ENCODE data around the gene TAF1D. TPM values are rescaled to one million over a fixed set of nuclear protein-coding genes. Genes with fewer than 3 reads are reported as not detected.
A peak's percentile ranks its signal among the peaks of the same experiment; 100 is the strongest.

TAF1D gene
- total RNA-seq, 1 experiment from 2014 or later = 165 TPM

GRCh38 chr11:93735627-93736026 lies 5.7 kb downstream of the TAF1D start:
- intact Hi-C loops (cut with micrococcal nuclease; ENCODE audit: unreplicated experiment) (no loop called here), in situ Hi-C loops (cut with HindIII; ENCODE audit: low pct_unique_long_range_greater_than_20kb, low sequenced_read_pairs) (no loop called here)
- Histone ChIP-seq H3K27ac (ENCODE audit: low read length) (peak overlapping the region; percentile 48; the same call in 1 of the 2 replicates), H3K36me3 (ENCODE audit: control insufficient read depth, insufficient read depth, low read length) (peaks cover 94% of the 10 kb centered on the region), H3K27me3 (ENCODE audit: control insufficient read depth, insufficient read depth, low read length) (no peaks in the 10 kb centered on the region), H3K9me3 (ENCODE audit: control insufficient read depth, insufficient read depth, low read depth, low read length) (no peaks in the 10 kb centered on the region), H3K4me1 (ENCODE audit: control insufficient read depth, insufficient read depth, low read length) (peaks cover 63% of the 10 kb centered on the region), H3K4me3 (ENCODE audit: low read depth in 2 of 2, low read length in 2 of 2) (peak overlapping the region in 1 of 2 experiments; percentile 84; a peak in 1 of 4 replicates)
- POLR2A ChIA-PET = no interaction called here
- DNase-seq (ENCODE audit: low read depth, low spot score) = no peak
- CTCF ChIA-PET = no interaction called here
- BruUV-seq (replicated peaks) = no TSS peak
- TF ChIP-seq REST (IDR thresholded peaks at IDR 0.05; ENCODE audit: insufficient read depth in 1 of 2, low read depth in 2 of 2, low read length in 1 of 2) (no peak), SIN3A (IDR thresholded peaks at IDR 0.05; ENCODE audit: borderline replicate concordance, insufficient read depth, low read depth, low read length) (no peak), CTCF (IDR thresholded peaks at IDR 0.05) (no peak), POLR2AphosphoS5 (IDR thresholded peaks at IDR 0.05; ENCODE audit: low read depth, low read length) (peak; percentile 33; the same call in 1 of the 2 replicates)
- no peak for ATAC-seq

GRCh38 chr11:93734427-93735222 lies 6.7 kb downstream of the TAF1D start:
- ChIA-PET POLR2A (no interaction called here), CTCF (no interaction called here)
- in situ Hi-C loops (cut with HindIII; ENCODE audit: low pct_unique_long_range_greater_than_20kb, low sequenced_read_pairs) = no loop called here
- TF ChIP-seq TCF7L2 (IDR thresholded peaks at IDR 0.05; ENCODE audit: low read depth, low read length) = no peak
- TF ChIP-seq POLR2AphosphoS5 (IDR thresholded peaks at IDR 0.05; ENCODE audit: low read depth, low read length) = peak; percentile 87
- no TSS peak for BruUV-seq (replicated peaks)
- intact Hi-C loops (cut with micrococcal nuclease; ENCODE audit: unreplicated experiment) = no loop called here
- no peak overlapping the region for H3K4me3 ChIP-seq (ENCODE audit: low read depth in 2 of 2, low read length in 2 of 2)
- H3K36me3 ChIP-seq (ENCODE audit: control insufficient read depth, insufficient read depth, low read length) = peaks cover 98% of the 10 kb centered on the region
- DNase-seq (ENCODE audit: low read depth, low spot score) (no peak), ATAC-seq (no peak)
- H3K4me1 ChIP-seq (ENCODE audit: control insufficient read depth, insufficient read depth, low read length) = peaks cover 63% of the 10 kb centered on the region
- no peaks in the 10 kb centered on the region for H3K9me3 ChIP-seq (ENCODE audit: control insufficient read depth, insufficient read depth, low read depth, low read length)
- H3K27ac ChIP-seq (ENCODE audit: low read length) = peak overlapping the region; percentile 49; the same call in 1 of the 2 replicates
- no peaks in the 10 kb centered on the region for H3K27me3 ChIP-seq (ENCODE audit: control insufficient read depth, insufficient read depth, low read length)

GRCh38 chr11:93733474-93733873 lies 7.8 kb downstream of the TAF1D start:
- intact Hi-C loops (cut with micrococcal nuclease; ENCODE audit: unreplicated experiment) = no loop called here
- CTCF ChIA-PET = no interaction called here

More at GRCh38 chr11:93733474-93733873, 7.8 kb downstream of the TAF1D start:
- in situ Hi-C loops (cut with HindIII; ENCODE audit: low pct_unique_long_range_greater_than_20kb, low sequenced_read_pairs) = no loop called here
- H3K4me3 ChIP-seq (ENCODE audit: low read depth in 2 of 2, low read length in 2 of 2) = no peak overlapping the region
- peaks cover 92% of the 10 kb centered on the region for H3K36me3 ChIP-seq (ENCODE audit: control insufficient read depth, insufficient read depth, low read length)
- ATAC-seq (no peak), DNase-seq (ENCODE audit: low read depth, low spot score) (no peak)
- H3K4me1 ChIP-seq (ENCODE audit: control insufficient read depth, insufficient read depth, low read length) = peaks cover 63% of the 10 kb centered on the region
- no peaks in the 10 kb centered on the region for H3K9me3 ChIP-seq (ENCODE audit: control insufficient read depth, insufficient read depth, low read depth, low read length)
- no peaks in the 10 kb centered on the region for H3K27me3 ChIP-seq (ENCODE audit: control insufficient read depth, insufficient read depth, low read length)
- POLR2A ChIA-PET = no interaction called here
- no TSS peak for BruUV-seq (replicated peaks)
- no peak for TF ChIP-seq TCF7L2 (IDR thresholded peaks at IDR 0.05; ENCODE audit: low read depth, low read length)
- TF ChIP-seq SIN3A (IDR thresholded peaks at IDR 0.05; ENCODE audit: borderline replicate concordance, insufficient read depth, low read depth, low read length) = no peak
- TF ChIP-seq POLR2AphosphoS5 (IDR thresholded peaks at IDR 0.05; ENCODE audit: low read depth, low read length) = peak; percentile 67; the same call in 1 of the 2 replicates
- H3K27ac ChIP-seq (ENCODE audit: low read length) = peak overlapping the region; percentile 81
